GM21526 (cell line): ENCODE measurements around the gene HSPBAP1.

Experiments used
- ATAC-seq: cut with Tn5 transposase; IDR thresholded peaks from one replicate; pipeline ENCODE4 v1.9.1; 2021; ENCODE audit warnings: moderate library complexity; ENCODE audit not compliant: unreplicated experiment, low FRiP score

The HSPBAP1 gene, protein sequence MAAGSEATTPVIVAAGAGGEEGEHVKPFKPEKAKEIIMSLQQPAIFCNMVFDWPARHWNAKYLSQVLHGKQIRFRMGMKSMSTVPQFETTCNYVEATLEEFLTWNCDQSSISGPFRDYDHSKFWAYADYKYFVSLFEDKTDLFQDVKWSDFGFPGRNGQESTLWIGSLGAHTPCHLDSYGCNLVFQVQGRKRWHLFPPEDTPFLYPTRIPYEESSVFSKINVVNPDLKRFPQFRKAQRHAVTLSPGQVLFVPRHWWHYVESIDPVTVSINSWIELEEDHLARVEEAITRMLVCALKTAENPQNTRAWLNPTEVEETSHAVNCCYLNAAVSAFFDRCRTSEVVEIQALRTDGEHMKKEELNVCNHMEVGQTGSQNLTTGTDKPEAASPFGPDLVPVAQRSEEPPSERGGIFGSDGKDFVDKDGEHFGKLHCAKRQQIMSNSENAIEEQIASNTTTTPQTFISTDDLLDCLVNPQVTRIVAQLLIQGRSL

GRCh38 chr3:122793568-122794416 lies at the start of gene HSPBAP1:
Gene HSPBAP1 (minus strand): TSS chr3:122793831. CDS start chr3:122793680, 151 bp downstream.
- ATAC-seq = peak; percentile 61

GRCh38 chr3:122835590-122835989 lies 42.0 kb upstream of the HSPBAP1 start:
- no peak for ATAC-seq

- no peak for ATAC-seq
Measured at GRCh38 chr3:122828281-122828680, 34.6 kb upstream of the HSPBAP1 start.

- no peak for ATAC-seq
Measured at GRCh38 chr3:122826278-122826677, 32.6 kb upstream of the HSPBAP1 start.

GRCh38 chr3:122825460-122825859 lies 31.8 kb upstream of the HSPBAP1 start:
- no peak for ATAC-seq

- no peak for ATAC-seq
Measured at GRCh38 chr3:122824465-122825381, 31.1 kb upstream of the HSPBAP1 start.

DNA sequence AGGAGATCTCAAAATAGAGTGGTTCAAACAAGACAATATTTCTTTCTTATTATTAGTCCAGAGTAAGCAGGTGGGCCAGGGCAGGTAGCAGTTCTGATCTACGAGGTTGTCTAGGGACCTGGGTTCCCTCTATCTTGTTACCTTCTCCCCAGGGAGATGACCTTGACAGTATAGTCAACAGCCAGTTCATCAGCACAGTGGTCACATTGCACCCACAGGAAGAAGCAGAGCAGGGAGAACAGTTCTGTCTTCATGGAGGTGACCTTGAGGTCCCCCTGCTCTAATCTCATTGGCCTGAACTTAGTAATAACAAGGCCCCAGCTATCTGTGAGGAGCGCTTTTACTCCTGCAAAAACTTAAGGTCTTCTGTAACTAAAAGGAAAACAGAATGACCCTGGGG lies 23.0 kb upstream of the HSPBAP1 start:
- ATAC-seq = no peak

DNA sequence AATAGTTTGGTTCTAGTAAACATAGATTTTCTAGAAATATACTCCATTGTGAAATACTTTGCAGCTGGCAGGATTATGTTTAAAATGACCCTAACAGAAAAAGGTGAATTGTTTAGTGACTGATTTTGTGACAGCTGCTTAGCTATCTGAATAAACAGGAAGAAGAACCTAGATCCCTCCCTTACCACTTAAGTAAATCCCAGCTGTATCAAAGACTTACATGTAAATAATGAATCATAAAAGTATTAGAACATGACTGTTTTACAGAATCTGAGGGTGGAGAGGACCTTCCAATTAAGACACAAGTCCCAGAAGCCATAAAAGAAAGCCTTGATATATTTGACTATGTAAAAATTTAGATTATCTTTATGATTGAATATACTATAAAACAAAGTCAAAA lies 17.1 kb upstream of the HSPBAP1 start:
- no peak for ATAC-seq

DNA sequence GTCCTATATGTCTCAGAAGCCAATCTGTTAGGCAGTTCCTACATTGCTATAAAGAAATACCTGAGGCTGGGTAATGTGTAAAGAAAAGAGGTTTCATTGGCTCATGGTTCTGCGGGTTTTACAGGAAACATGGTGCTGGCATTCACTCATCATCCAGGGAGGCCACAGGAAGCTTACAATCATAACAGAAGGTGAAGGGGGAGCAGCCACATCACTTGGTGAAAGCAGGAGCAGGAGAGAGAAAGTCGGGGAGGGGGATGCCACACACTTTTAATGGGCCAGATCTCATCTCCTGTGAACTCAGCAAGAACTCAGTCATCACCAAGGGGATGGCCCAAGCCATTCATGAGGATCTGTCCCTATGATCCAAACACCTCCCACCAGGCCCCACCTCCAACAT lies 10.3 kb upstream of the HSPBAP1 start:
- no peak for ATAC-seq

DNA sequence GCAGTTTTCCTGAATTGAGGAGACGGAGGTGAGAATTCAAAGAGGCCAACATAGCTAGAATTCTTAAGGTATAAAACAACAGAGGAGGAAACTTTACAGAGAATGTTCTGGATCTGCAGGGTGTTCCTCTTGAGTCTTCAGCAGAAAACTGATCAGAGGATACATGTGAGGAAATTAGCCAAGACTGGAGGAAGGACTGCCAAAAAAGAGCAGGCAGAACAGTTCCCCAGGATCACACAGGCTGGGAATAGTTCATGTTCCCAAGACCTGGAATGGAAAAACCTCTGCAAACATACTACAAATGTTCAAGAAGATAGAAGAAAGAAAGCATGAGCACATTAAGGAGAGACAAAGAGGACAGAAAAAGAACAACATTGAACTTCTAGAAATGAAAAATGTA lies 8.7 kb upstream of the HSPBAP1 start:
- no peak for ATAC-seq

GRCh38 chr3:122800706-122801237 lies 7.1 kb upstream of the HSPBAP1 start:
- ATAC-seq = no peak

DNA sequence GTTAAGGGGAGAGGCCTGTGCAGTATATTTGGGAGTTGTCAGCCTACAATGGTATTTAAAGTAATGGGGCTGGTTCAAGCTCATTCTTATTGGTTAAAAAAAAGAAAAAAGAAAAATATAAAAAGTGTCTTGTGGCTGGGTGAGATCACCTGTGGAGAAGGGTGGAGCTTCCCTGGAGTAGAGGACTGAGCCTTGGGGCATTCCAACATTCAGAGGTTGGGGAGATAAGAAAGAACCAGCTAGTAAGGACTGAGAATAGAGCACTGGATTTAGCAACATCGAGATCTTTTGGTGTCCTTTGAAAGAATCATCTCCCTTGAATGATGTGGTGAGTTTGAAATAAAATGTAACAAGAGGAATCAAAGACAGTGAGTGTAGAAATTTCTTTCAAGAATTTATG lies 6.4 kb upstream of the HSPBAP1 start:
- ATAC-seq = no peak

GRCh38 chr3:122799322-122799721 lies 5.7 kb upstream of the HSPBAP1 start:
- ATAC-seq = no peak

DNA sequence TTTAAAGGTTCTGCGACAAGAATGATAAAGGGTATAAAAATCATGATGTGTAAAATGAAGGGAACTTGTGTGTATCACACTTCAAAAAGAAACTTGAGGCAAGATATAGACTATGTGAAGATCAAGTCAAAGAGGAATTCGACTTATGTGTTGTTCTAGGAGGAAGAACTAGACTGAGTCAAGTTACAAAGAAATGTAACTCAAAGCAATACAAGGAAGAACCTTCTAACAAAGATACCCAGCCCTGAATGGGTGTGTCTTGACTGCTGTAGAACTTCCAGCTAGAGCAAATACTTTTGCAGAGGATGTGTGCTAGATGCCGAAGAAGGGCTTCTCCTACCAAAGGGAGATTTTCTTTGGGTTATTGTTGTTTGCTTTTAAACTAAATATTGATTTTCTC lies 3.7 kb upstream of the HSPBAP1 start:
- ATAC-seq = no peak

GRCh38 chr3:122795674-122796195 lies 2.1 kb upstream of the HSPBAP1 start:
- ATAC-seq = no peak

GRCh38 chr3:122794779-122795673 lies 1.4 kb upstream of the HSPBAP1 start, which contains the start of gene SLC49A4:
Gene SLC49A4 (plus strand): TSS chr3:122795069. CDS start chr3:122795193, 124 bp downstream.
- ATAC-seq = peak; percentile 64

- no peak for ATAC-seq
Measured at GRCh38 chr3:122794483-122794778, 800 bp upstream of the HSPBAP1 start.

- ATAC-seq = no peak
Measured at GRCh38 chr3:122789585-122790273, 3.9 kb downstream of the HSPBAP1 start.
